MCF 10A (cell line): ENCODE results near the gene GLTP. TPM values are rescaled to one million over a fixed set of nuclear protein-coding genes. Genes with fewer than 3 reads are reported as not detected.
A peak's percentile ranks its signal among the peaks of the same experiment; 100 is the strongest.
"Not testable (repeated sequence)": the region's sequence is repeated elsewhere in the genome, so short reads cannot be mapped to it uniquely, and the experiment has no call there.

Experiments
- BruUV-seq: library from RNA; stranded (reverse); fragments of 400-500 nt; replicated peaks from 2 replicates; lab custom pipeline; 2021; lab: Mats Ljungman, UMichigan
- CTCF ChIA-PET: fragments of 300-600 bp; sonication (Branson Sonifier 250); formaldehyde crosslinking; extraction: SDS; loops from one replicate; lab custom pipeline; 2021; ENCODE audit warnings: antibody characterized with exemption, inconsistent platforms; lab: Yijun Ruan, JAX
- POLR2A ChIA-PET: fragments of 300-600, 350-650 bp; sonication (Branson Sonifier 250); formaldehyde crosslinking; extraction: SDS; loops from one replicate; lab custom pipeline; 2020; ENCODE audit warnings: antibody characterized with exemption, inconsistent platforms; lab: Yijun Ruan, JAX
- DNase-seq: peaks from one replicate; pipeline ENCODE4 v3.0.0-alpha.2; 2018; ENCODE audit not compliant: unreplicated experiment
- H3K27ac Mint-ChIP-seq: one replicate; pipeline ENCODE4 v1.8.0; 2022; ENCODE audit warnings: mild to moderate bottlenecking, low read depth, mixed read lengths; ENCODE audit not compliant: unreplicated experiment
- H3K27me3 Mint-ChIP-seq: one replicate; pipeline ENCODE4 v1.8.0; 2022; ENCODE audit warnings: mixed read lengths; ENCODE audit not compliant: insufficient read depth, unreplicated experiment
- H3K36me3 Mint-ChIP-seq: one replicate; pipeline ENCODE4 v1.8.0; 2022; ENCODE audit warnings: mild to moderate bottlenecking, moderate library complexity, mixed read lengths; ENCODE audit not compliant: insufficient read depth, unreplicated experiment
- H3K4me1 Mint-ChIP-seq: one replicate; pipeline ENCODE4 v1.8.0; 2022; ENCODE audit warnings: mixed read lengths; ENCODE audit not compliant: insufficient read depth, unreplicated experiment
- H3K4me3 Mint-ChIP-seq: one replicate; pipeline ENCODE4 v1.8.0; 2022; ENCODE audit warnings: mild to moderate bottlenecking, moderate library complexity, mixed read lengths; ENCODE audit not compliant: unreplicated experiment
- H3K9me3 Mint-ChIP-seq: one replicate; pipeline ENCODE4 v1.8.0; 2022; ENCODE audit warnings: mixed read lengths; ENCODE audit not compliant: unreplicated experiment
- intact Hi-C: fragments of 100-400 bp; cut with micrococcal nuclease; formaldehyde crosslinking; loops from 2 replicates; pipeline ENCODE4 v1.14.1; 2022
- total RNA-seq: library from RNA; stranded (reverse); gene quantifications from 2 replicates; pipeline ENCODE4 v1.2.3, GENCODE V29; 2022
- TF ChIP-seq, protein P1 (sequence below): fragments of 200-600 bp; IDR thresholded peaks from one replicate; pipeline ENCODE4 v1.8.0; 2022; ENCODE audit warnings: antibody characterized with exemption, mild to moderate bottlenecking; ENCODE audit not compliant: unreplicated experiment

The GLTP gene
- total RNA-seq, 1 experiment from 2014 or later = 37.2 TPM

DNA sequence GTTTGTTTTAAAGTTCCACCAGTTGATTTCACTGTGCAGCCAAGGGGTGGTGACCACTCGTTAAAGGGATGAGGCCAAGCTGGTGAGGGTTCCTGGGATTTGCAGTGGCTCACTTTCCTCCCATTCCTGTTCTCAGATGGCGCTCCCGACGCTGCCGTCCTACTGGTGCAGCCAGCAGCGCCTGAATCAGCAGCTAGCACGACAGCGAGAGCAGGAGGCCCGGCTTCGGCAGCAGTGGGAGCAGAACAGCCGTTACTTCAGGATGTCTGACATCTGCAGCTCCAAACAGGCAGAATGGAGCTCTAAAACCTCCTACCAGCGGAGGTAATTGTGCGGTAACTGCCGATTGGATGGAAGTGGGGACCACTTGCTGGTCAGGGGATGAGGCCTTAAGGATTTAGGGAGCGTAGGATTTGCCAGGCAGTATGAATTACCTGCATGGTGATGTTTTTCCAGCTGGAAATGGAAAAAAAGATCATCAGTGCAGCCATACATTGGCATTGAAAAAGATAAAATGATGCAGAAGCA is 22.6 kb upstream of the GLTP start:
- peak overlapping the region; percentile 97 for H3K27ac Mint-ChIP-seq
- no peaks in the 10 kb centered on the region for H3K27me3 Mint-ChIP-seq
- H3K9me3 Mint-ChIP-seq = no peaks in the 10 kb centered on the region
- no peak overlapping the region for H3K4me3 Mint-ChIP-seq
- peaks cover 20% of the 10 kb centered on the region for H3K4me1 Mint-ChIP-seq
- TF ChIP-seq, protein P1, sequence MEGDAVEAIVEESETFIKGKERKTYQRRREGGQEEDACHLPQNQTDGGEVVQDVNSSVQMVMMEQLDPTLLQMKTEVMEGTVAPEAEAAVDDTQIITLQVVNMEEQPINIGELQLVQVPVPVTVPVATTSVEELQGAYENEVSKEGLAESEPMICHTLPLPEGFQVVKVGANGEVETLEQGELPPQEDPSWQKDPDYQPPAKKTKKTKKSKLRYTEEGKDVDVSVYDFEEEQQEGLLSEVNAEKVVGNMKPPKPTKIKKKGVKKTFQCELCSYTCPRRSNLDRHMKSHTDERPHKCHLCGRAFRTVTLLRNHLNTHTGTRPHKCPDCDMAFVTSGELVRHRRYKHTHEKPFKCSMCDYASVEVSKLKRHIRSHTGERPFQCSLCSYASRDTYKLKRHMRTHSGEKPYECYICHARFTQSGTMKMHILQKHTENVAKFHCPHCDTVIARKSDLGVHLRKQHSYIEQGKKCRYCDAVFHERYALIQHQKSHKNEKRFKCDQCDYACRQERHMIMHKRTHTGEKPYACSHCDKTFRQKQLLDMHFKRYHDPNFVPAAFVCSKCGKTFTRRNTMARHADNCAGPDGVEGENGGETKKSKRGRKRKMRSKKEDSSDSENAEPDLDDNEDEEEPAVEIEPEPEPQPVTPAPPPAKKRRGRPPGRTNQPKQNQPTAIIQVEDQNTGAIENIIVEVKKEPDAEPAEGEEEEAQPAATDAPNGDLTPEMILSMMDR = no peak
- ChIA-PET POLR2A (interaction anchor here (0.7 kb wide), 2 partner anchors 130 to 350 kb away, joined by 3 read pairs; no protein-coding TSS in a partner anchor), CTCF (interaction anchor here (0.6 to 3.4 kb wide), 2 partner anchors 50 to 53 kb away, joined by 3 to 21 read pairs; no protein-coding TSS in a partner anchor)
- no TSS peak for BruUV-seq
- peaks cover 44% of the 10 kb centered on the region for H3K36me3 Mint-ChIP-seq
- intact Hi-C loops = no loop called here
- no peak for DNase-seq

DNA sequence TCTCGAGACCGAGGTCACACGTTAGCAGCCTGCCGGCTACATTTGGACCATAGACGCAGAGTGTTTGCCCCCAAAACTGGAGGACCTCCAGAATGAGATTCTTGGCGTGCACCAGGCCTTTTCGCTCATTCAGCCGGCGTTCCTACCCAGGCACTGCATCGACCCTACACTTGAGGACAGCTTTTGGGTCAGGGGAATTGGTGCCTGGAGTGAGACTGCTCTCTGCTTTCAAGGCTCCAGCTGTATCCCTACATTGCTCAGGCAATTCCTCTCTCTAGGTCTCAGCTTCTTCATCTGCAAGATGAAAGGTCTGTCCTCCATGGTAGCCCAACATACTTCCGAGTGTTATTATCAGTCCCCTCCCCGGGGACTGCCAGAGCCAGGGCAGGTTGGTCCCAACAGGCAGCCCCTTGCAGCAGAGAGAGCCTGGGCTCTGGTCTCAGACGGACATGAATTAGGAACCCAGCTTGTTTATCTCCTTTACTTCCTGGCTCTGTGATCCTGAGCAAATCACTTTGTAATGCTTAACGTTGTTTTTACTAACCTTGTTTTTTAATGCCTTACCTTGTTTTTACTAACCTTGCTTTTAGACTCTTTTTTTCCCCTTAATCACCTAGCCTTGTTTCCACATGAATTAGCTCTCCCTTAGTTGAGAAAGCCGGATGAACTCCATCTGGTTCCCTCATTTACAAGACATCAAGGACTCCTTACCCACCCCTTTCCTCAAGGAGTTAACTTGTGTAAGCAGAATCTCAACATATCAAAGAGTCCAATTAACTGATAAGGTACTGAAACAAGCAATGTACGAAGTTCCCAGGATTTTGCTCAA is 20.6 kb upstream of the GLTP start:
- H3K27me3 Mint-ChIP-seq = no peaks in the 10 kb centered on the region
- peaks cover 20% of the 10 kb centered on the region for H3K4me1 Mint-ChIP-seq
- BruUV-seq = no TSS peak
- H3K4me3 Mint-ChIP-seq = peak overlapping the region; percentile 98
- no peaks in the 10 kb centered on the region for H3K9me3 Mint-ChIP-seq
- ChIA-PET CTCF (interaction anchor here (0.6 to 3.4 kb wide), 9 partner anchors 9 to 95 kb away, joined by 3 to 21 read pairs (median 4); no protein-coding TSS in a partner anchor), POLR2A (interaction anchor here (0.7 to 4.2 kb wide), 7 partner anchors 9 to 1857 kb away, joined by 3 to 45 read pairs (median 7); no protein-coding TSS in a partner anchor)
- TF ChIP-seq, protein P1 = no peak
- intact Hi-C loops = loop anchor here (1.0 to 2.0 kb wide), 2 partner anchors 26 to 48 kb away; no protein-coding TSS in a partner anchor
- H3K27ac Mint-ChIP-seq = peak overlapping the region; percentile 97
- DNase-seq = peak; percentile 11
- H3K36me3 Mint-ChIP-seq = peaks cover 32% of the 10 kb centered on the region

DNA sequence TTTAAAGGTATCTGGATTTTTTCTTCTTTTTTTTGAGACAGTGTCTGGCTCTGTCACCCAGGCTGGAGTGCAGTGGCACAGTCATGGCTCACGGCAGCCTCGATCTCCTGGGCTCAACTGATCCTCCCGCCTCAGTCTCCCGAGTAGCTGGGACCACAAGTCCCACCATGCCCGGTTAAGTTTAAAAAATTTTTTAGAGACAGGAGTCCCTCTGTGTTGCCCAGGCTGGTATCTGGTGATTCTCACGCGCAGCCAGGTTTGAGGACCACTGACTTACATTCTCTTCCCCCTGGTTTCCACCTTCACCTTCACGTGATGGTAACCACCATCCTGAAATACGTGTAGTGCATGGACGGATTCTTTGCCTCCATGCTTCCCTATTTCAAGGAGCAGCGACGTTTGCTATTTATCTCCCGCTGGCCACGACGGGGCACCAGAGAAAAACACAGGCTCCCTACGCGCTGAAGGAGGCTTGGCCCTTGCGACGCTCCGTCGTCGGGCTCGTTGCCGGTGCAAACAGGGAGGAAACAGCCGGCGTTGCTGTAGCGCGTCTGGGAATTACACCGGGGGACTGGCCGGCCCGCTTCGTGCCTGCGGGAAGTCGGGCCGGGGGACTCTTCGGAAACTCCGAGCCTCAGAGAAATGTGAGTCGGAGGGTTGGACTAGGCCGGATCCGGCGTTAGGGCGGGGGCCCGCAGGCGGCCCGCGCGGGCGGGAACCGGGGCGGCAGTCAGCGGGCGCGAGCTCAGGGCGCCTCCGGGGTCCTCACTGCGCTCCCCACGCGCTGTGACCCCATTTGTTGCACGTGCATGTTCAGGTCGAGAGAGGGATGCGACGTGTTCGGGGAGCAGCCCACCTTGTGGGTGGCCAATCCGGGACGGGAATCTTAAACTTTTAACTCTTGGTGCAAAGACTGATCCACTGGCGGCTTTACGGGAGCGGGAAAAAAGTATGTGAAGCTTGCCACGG is 19.7 kb upstream of the GLTP start, which contains the start of gene TCHP:
TSS of gene TCHP (plus strand) at position 492 of the 969 bp plus-strand sequence. CDS start 2,753 bp downstream, outside the sequence.
- Mint-ChIP-seq H3K36me3 (peaks cover 23% of the 10 kb centered on the region), H3K4me3 (peak within 1 kb of the TSS; percentile 98), H3K4me1 (peaks cover 20% of the 10 kb centered on the region), H3K9me3 (no peaks in the 10 kb centered on the region), H3K27ac (peak within 1 kb of the TSS; percentile 97), H3K27me3 (no peaks in the 10 kb centered on the region)
- TSS peak; percentile 67 for BruUV-seq
- DNase-seq = peak; percentile 86
- TF ChIP-seq, protein P1 = peak; percentile 26
- ChIA-PET CTCF (interaction anchor here (0.6 to 3.4 kb wide), 10 partner anchors 9 to 94 kb away, joined by 3 to 21 read pairs (median 4); no protein-coding TSS in a partner anchor), POLR2A (interaction anchor here (0.7 to 4.2 kb wide), 8 partner anchors 10 to 1858 kb away, joined by 3 to 45 read pairs (median 6); no protein-coding TSS in a partner anchor)
- intact Hi-C loops = loop anchor here (1.0 to 2.0 kb wide), 2 partner anchors 27 to 47 kb away; no protein-coding TSS in a partner anchor

DNA sequence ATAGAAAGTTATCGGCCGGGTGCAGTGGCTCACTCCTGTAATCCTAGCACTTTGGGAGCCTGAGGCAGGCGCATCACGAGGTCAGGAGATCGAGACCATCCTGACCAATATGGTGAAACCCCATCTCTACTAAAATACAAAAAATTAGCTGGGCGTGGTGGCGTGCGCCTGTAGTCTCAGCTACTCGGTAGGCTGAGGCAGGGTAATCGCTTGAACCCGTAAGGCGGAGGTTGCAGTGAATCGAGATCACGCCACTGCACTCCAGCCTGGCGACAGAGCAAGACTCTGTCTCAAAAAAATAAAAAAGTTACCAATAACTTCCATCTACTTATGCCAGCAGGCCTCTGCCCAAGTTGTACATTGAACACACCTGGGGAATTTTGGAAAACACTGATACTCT is 19.0 kb upstream of the GLTP start:
- H3K9me3 Mint-ChIP-seq, BruUV-seq, DNase-seq, H3K27me3 Mint-ChIP-seq, intact Hi-C loops: not testable (repeated sequence)
- Mint-ChIP-seq H3K27ac (peak overlapping the region; percentile 97), H3K36me3 (peaks cover 16% of the 10 kb centered on the region), H3K4me3 (peak overlapping the region; percentile 98), H3K4me1 (peaks cover 20% of the 10 kb centered on the region)
- ChIA-PET POLR2A (interaction anchor here (0.7 to 4.2 kb wide), 3 partner anchors 10 to 299 kb away, joined by 4 to 45 read pairs (median 12); no protein-coding TSS in a partner anchor), CTCF (interaction anchor here (0.6 to 2.3 kb wide), 5 partner anchors 11 to 94 kb away, joined by 3 to 9 read pairs (median 3); no protein-coding TSS in a partner anchor)
